ENCODE results near the gene CA5A. TPM values are rescaled to one million over a fixed set of nuclear protein-coding genes. Genes with fewer than 3 reads are reported as not detected.

CA5A gene
- total RNA-seq, 2 experiments from 2014 or later, result not detected

GRCh38 chr16:87979352-87979751, 43.0 kb upstream of the CA5A start:
- H3K27ac ChIP-seq (ENCODE audit: low read depth in 1 of 2, low read length in 2 of 2), result no peak overlapping the region
- intact Hi-C loops (cut with DNase I, micrococcal nuclease), result no loop called here
- H3K27me3 ChIP-seq (ENCODE audit: control insufficient read depth in 1 of 2, insufficient read depth in 2 of 2, low read length in 2 of 2), result no peaks in the 10 kb centered on the region
- H3K36me3 ChIP-seq (ENCODE audit: insufficient read depth, low read length), result peaks cover 38% of the 10 kb centered on the region
- peaks cover 7% of the 10 kb centered on the region for H3K4me1 ChIP-seq (ENCODE audit: insufficient read depth, low read length)
- Mint-ChIP-seq H3K27ac (peak overlapping the region; percentile 58), H3K4me1 (ENCODE audit: low read depth) (peaks cover 32% of the 10 kb centered on the region), H3K27me3 (no peaks in the 10 kb centered on the region), H3K9me3 (no peaks in the 10 kb centered on the region), H3K36me3 (ENCODE audit: low read depth) (peaks cover 72% of the 10 kb centered on the region), H3K4me3 (no peak overlapping the region)
- ChIA-PET CTCF (no interaction called here), POLR2A (no interaction called here)
- DNase-seq, result no peak
- no peak overlapping the region for H3K4me3 ChIP-seq (ENCODE audit: low read length)
- no peak for TF ChIP-seq CTCF (IDR thresholded peaks at IDR 0.05)
- H3K9me3 ChIP-seq (ENCODE audit: control insufficient read depth in 1 of 2, insufficient read depth in 1 of 2, low read length in 2 of 2), result no peaks in the 10 kb centered on the region
- no peak for ATAC-seq (ENCODE audit: poor library complexity)

GRCh38 chr16:87978127-87978526, 41.8 kb upstream of the CA5A start:
- Mint-ChIP-seq H3K4me1 (ENCODE audit: low read depth) (peaks cover 32% of the 10 kb centered on the region), H3K27ac (no peak overlapping the region), H3K4me3 (no peak overlapping the region), H3K9me3 (no peaks in the 10 kb centered on the region), H3K27me3 (no peaks in the 10 kb centered on the region), H3K36me3 (ENCODE audit: low read depth) (peaks cover 76% of the 10 kb centered on the region)
- no peak for TF ChIP-seq CTCF (IDR thresholded peaks at IDR 0.05)
- DNase-seq, result no peak
- H3K36me3 ChIP-seq (ENCODE audit: insufficient read depth, low read length), result peaks cover 34% of the 10 kb centered on the region
- H3K4me3 ChIP-seq (ENCODE audit: low read length), result no peak overlapping the region
- peaks cover 9% of the 10 kb centered on the region for H3K4me1 ChIP-seq (ENCODE audit: insufficient read depth, low read length)
- ChIA-PET CTCF (no interaction called here), POLR2A (no interaction called here)
- no peaks in the 10 kb centered on the region for H3K27me3 ChIP-seq (ENCODE audit: control insufficient read depth in 1 of 2, insufficient read depth in 2 of 2, low read length in 2 of 2)
- no peak for ATAC-seq (ENCODE audit: poor library complexity)
- no peaks in the 10 kb centered on the region for H3K9me3 ChIP-seq (ENCODE audit: control insufficient read depth in 1 of 2, insufficient read depth in 1 of 2, low read length in 2 of 2)
- intact Hi-C loops (cut with DNase I, micrococcal nuclease), result no loop called here
- no peak overlapping the region for H3K27ac ChIP-seq (ENCODE audit: low read depth in 1 of 2, low read length in 2 of 2)

- no peak for ATAC-seq (ENCODE audit: poor library complexity)
- no peaks in the 10 kb centered on the region for H3K27me3 ChIP-seq (ENCODE audit: control insufficient read depth in 1 of 2, insufficient read depth in 2 of 2, low read length in 2 of 2)
- peaks cover 77% of the 10 kb centered on the region for H3K36me3 Mint-ChIP-seq (ENCODE audit: low read depth)
Observed at GRCh38 chr16:87976665-87977064, 40.3 kb upstream of the CA5A start.

More at GRCh38 chr16:87976665-87977064, 40.3 kb upstream of the CA5A start:
- H3K9me3 Mint-ChIP-seq, result peaks cover under 1% of the 10 kb centered on the region
- intact Hi-C loops (cut with DNase I, micrococcal nuclease), result no loop called here
- H3K36me3 ChIP-seq (ENCODE audit: insufficient read depth, low read length), result peaks cover 24% of the 10 kb centered on the region
- H3K27me3 Mint-ChIP-seq, result no peaks in the 10 kb centered on the region
- TF ChIP-seq CTCF (IDR thresholded peaks at IDR 0.05), result no peak
- DNase-seq, result no peak
- H3K9me3 ChIP-seq (ENCODE audit: control insufficient read depth in 1 of 2, insufficient read depth in 1 of 2, low read length in 2 of 2), result peaks cover 7 to 9% of the 10 kb centered on the region in 2 experiments
- no peak overlapping the region for H3K4me3 Mint-ChIP-seq
- ChIA-PET POLR2A (no interaction called here), CTCF (no interaction called here)
- no peak overlapping the region for H3K4me3 ChIP-seq (ENCODE audit: low read length)
- H3K4me1 Mint-ChIP-seq (ENCODE audit: low read depth), result peaks cover 39% of the 10 kb centered on the region
- no peak overlapping the region for H3K27ac Mint-ChIP-seq
- peaks cover 12% of the 10 kb centered on the region for H3K4me1 ChIP-seq (ENCODE audit: insufficient read depth, low read length)
- H3K27ac ChIP-seq (ENCODE audit: low read depth in 1 of 2, low read length in 2 of 2), result no peak overlapping the region

All from CD4-positive, alpha-beta T cell (primary cell).